ENCODE data around the gene RUNX2.

DNA sequence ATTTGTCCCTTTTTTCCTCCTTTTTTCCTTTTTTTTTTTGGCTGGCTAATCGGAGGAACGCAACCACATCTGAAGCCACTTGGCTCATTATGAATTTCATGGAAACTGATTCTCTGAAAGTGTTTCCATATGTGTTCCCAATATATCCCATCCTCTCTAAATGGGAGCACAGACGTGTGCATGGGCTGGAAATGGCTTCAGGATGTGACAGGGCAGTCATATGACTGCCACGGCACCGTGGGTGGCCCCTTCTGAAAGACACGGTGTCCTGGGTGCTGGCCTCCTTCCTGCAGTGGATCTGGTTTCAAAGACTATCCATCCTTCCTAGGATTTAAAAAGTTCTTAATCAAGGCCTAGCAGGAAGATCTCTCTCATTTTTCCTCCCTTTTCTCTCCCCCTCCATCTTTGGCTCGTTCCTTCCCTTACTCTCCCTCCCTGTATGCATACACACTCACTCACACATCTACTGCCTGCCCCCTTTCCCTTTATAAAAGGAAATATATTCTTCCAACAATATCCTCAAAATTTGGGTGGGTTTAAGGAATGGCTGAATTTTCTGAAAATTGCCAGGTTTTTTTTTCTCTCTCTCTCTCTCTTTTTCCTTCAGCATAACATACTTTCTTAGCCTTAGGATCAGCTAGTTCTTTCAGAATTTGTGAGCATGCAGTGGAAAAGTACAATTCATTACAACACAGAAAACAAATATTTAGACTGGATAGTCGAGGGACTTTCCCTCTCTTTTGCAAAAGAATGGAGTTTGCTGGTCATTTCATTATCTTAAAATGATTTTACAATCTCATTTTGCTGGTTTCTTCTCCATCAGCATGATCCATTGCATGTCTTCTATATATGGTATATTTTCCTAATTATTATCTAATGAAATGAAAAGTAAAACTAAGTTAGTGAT, 210.8 kb downstream of the RUNX2 start:
- TF ChIP-seq POLR2AphosphoS5 (IDR thresholded peaks at IDR 0.05; ENCODE audit: low read depth) = no peak
- TF ChIP-seq, protein P1, sequence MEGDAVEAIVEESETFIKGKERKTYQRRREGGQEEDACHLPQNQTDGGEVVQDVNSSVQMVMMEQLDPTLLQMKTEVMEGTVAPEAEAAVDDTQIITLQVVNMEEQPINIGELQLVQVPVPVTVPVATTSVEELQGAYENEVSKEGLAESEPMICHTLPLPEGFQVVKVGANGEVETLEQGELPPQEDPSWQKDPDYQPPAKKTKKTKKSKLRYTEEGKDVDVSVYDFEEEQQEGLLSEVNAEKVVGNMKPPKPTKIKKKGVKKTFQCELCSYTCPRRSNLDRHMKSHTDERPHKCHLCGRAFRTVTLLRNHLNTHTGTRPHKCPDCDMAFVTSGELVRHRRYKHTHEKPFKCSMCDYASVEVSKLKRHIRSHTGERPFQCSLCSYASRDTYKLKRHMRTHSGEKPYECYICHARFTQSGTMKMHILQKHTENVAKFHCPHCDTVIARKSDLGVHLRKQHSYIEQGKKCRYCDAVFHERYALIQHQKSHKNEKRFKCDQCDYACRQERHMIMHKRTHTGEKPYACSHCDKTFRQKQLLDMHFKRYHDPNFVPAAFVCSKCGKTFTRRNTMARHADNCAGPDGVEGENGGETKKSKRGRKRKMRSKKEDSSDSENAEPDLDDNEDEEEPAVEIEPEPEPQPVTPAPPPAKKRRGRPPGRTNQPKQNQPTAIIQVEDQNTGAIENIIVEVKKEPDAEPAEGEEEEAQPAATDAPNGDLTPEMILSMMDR (conservative IDR thresholded peaks at IDR 0.05; ENCODE audit: low read depth in 2 of 2) = no peak
- no peak for TF ChIP-seq EZH2 (IDR thresholded peaks at IDR 0.05; ENCODE audit: low read depth, unreplicated experiment)
- no peak for TF ChIP-seq ZNF114 (CRISPR knock-in tag; IDR thresholded peaks at IDR 0.05)
- TF ChIP-seq EZH2phosphoT487 (IDR thresholded peaks at IDR 0.05; ENCODE audit: unreplicated experiment) = no peak
- TF ChIP-seq, protein P2, sequence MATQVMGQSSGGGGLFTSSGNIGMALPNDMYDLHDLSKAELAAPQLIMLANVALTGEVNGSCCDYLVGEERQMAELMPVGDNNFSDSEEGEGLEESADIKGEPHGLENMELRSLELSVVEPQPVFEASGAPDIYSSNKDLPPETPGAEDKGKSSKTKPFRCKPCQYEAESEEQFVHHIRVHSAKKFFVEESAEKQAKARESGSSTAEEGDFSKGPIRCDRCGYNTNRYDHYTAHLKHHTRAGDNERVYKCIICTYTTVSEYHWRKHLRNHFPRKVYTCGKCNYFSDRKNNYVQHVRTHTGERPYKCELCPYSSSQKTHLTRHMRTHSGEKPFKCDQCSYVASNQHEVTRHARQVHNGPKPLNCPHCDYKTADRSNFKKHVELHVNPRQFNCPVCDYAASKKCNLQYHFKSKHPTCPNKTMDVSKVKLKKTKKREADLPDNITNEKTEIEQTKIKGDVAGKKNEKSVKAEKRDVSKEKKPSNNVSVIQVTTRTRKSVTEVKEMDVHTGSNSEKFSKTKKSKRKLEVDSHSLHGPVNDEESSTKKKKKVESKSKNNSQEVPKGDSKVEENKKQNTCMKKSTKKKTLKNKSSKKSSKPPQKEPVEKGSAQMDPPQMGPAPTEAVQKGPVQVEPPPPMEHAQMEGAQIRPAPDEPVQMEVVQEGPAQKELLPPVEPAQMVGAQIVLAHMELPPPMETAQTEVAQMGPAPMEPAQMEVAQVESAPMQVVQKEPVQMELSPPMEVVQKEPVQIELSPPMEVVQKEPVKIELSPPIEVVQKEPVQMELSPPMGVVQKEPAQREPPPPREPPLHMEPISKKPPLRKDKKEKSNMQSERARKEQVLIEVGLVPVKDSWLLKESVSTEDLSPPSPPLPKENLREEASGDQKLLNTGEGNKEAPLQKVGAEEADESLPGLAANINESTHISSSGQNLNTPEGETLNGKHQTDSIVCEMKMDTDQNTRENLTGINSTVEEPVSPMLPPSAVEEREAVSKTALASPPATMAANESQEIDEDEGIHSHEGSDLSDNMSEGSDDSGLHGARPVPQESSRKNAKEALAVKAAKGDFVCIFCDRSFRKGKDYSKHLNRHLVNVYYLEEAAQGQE (IDR thresholded peaks at IDR 0.05; ENCODE audit: unreplicated experiment) = no peak
- TF ChIP-seq STAT1 (IDR thresholded peaks at IDR 0.05; ENCODE audit: unreplicated experiment) = no peak
- TF ChIP-seq, protein P3, sequence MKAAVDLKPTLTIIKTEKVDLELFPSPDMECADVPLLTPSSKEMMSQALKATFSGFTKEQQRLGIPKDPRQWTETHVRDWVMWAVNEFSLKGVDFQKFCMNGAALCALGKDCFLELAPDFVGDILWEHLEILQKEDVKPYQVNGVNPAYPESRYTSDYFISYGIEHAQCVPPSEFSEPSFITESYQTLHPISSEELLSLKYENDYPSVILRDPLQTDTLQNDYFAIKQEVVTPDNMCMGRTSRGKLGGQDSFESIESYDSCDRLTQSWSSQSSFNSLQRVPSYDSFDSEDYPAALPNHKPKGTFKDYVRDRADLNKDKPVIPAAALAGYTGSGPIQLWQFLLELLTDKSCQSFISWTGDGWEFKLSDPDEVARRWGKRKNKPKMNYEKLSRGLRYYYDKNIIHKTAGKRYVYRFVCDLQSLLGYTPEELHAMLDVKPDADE (IDR thresholded peaks at IDR 0.05) = no peak
- no peak for TF ChIP-seq ZNF331 (CRISPR knock-in tag; IDR thresholded peaks at IDR 0.05; ENCODE audit: low read depth)
- no peak for TF ChIP-seq CREB1 (CRISPR knock-in tag; IDR thresholded peaks at IDR 0.05; ENCODE audit: low read depth)
